Glutamatergic neuron (in vitro differentiated cells): ENCODE results near the gene ZNF423. TPM values are rescaled to one million over a fixed set of nuclear protein-coding genes. Genes with fewer than 3 reads are reported as not detected.
A peak's percentile ranks its signal among the peaks of the same experiment; 100 is the strongest.

Experiments
- DNase-seq: peaks from one replicate; pipeline ENCODE4 v3.0.0; 2022
- H3K27ac Mint-ChIP-seq: one replicate; pipeline ENCODE4 v1.8.0; 2020; ENCODE audit warnings: mild to moderate bottlenecking, mixed read lengths, inconsistent platforms; ENCODE audit not compliant: unreplicated experiment
- H3K27me3 Mint-ChIP-seq: one replicate; pipeline ENCODE4 v1.8.0; 2020; ENCODE audit warnings: mild to moderate bottlenecking, moderate library complexity, mixed read lengths, inconsistent platforms; ENCODE audit not compliant: unreplicated experiment
- H3K36me3 Mint-ChIP-seq: one replicate; pipeline ENCODE4 v1.8.0; 2020; ENCODE audit warnings: mild to moderate bottlenecking, mixed read lengths, inconsistent platforms; ENCODE audit not compliant: unreplicated experiment
- H3K4me1 Mint-ChIP-seq: one replicate; pipeline ENCODE4 v1.8.0; 2020; ENCODE audit warnings: mild to moderate bottlenecking, low read depth, mixed read lengths, inconsistent platforms; ENCODE audit not compliant: unreplicated experiment
- H3K4me3 Mint-ChIP-seq: one replicate; pipeline ENCODE4 v1.8.0; 2020; ENCODE audit warnings: mild to moderate bottlenecking, mixed read lengths, inconsistent platforms; ENCODE audit not compliant: unreplicated experiment
- H3K9me3 Mint-ChIP-seq: one replicate; pipeline ENCODE4 v1.8.0; 2020; ENCODE audit warnings: mild to moderate bottlenecking, moderate library complexity, mixed read lengths, inconsistent platforms; ENCODE audit not compliant: unreplicated experiment
- CTCF ChIP-seq: fragments of 200-600 bp; sonication (generic); IDR thresholded peaks from one replicate; pipeline ENCODE4 v1.5.0; 2021; ENCODE audit not compliant: partially characterized antibody, unreplicated experiment
- total RNA-seq: library from RNA; stranded (reverse); fragmentation: NEBNext Ultra II Directional; extraction: Animal tissue kit (Norgen Biotek cat#: 25700); gene quantifications from one replicate; pipeline ENCODE4 v1.2.1, GENCODE V29; 2021; ENCODE audit not compliant: unreplicated experiment

Gene ZNF423
- total RNA-seq, 1 donor from 2014 or later: 149 TPM

- peak; percentile 47 for DNase-seq
- H3K27ac Mint-ChIP-seq: peak overlapping the region; percentile 97
These were observed 180.5 kb downstream of the ZNF423 start for GRCh38 chr16:49675413-49675812.

GRCh38 chr16:49674990-49675389 is 180.9 kb downstream of the ZNF423 start:
- H3K9me3 Mint-ChIP-seq: peaks cover 16% of the 10 kb centered on the region
- H3K27me3 Mint-ChIP-seq: peaks cover 20% of the 10 kb centered on the region
- H3K36me3 Mint-ChIP-seq: peaks cover under 1% of the 10 kb centered on the region
- peak overlapping the region; percentile 69 for H3K4me3 Mint-ChIP-seq
- peaks cover 57% of the 10 kb centered on the region for H3K4me1 Mint-ChIP-seq
- peak overlapping the region; percentile 97 for H3K27ac Mint-ChIP-seq
- no peak for DNase-seq
- no peak for TF ChIP-seq CTCF

More at GRCh38 chr16:49675413-49675812, 180.5 kb downstream of the ZNF423 start:
- peaks cover 53% of the 10 kb centered on the region for H3K4me1 Mint-ChIP-seq
- no peak for TF ChIP-seq CTCF
- H3K36me3 Mint-ChIP-seq: peaks cover 4% of the 10 kb centered on the region
- peaks cover 18% of the 10 kb centered on the region for H3K9me3 Mint-ChIP-seq
- H3K4me3 Mint-ChIP-seq: peak overlapping the region; percentile 61
- peaks cover 20% of the 10 kb centered on the region for H3K27me3 Mint-ChIP-seq

GRCh38 chr16:49674351-49674851 is 181.5 kb downstream of the ZNF423 start:
- no peak for TF ChIP-seq CTCF
- Mint-ChIP-seq H3K27me3 (peaks cover 19% of the 10 kb centered on the region), H3K36me3 (no peaks in the 10 kb centered on the region), H3K27ac (peak overlapping the region; percentile 97), H3K4me1 (peaks cover 63% of the 10 kb centered on the region), H3K9me3 (peaks cover 18% of the 10 kb centered on the region), H3K4me3 (peak overlapping the region; percentile 69)
- DNase-seq: peak; percentile 62

- Mint-ChIP-seq H3K27ac (peak overlapping the region; percentile 97), H3K27me3 (peaks cover 21% of the 10 kb centered on the region), H3K4me1 (peaks cover 63% of the 10 kb centered on the region), H3K4me3 (no peak overlapping the region), H3K9me3 (peaks cover 16% of the 10 kb centered on the region), H3K36me3 (no peaks in the 10 kb centered on the region)
- no peak for TF ChIP-seq CTCF
- no peak for DNase-seq
These were observed 182.5 kb downstream of the ZNF423 start for GRCh38 chr16:49673442-49673841.

GRCh38 chr16:49672753-49673152 is 183.2 kb downstream of the ZNF423 start:
- H3K36me3 Mint-ChIP-seq: no peaks in the 10 kb centered on the region
- peak overlapping the region; percentile 42 for H3K4me3 Mint-ChIP-seq
- H3K27me3 Mint-ChIP-seq: peaks cover 21% of the 10 kb centered on the region
- peaks cover 59% of the 10 kb centered on the region for H3K4me1 Mint-ChIP-seq
- H3K27ac Mint-ChIP-seq: peak overlapping the region; percentile 72
- peaks cover 14% of the 10 kb centered on the region for H3K9me3 Mint-ChIP-seq
- no peak for DNase-seq
- no peak for TF ChIP-seq CTCF
